Cerebellar nuclear complex (tissue), 1 donor: ENCODE measurements around the gene ASIC1.
"Not testable (repeated sequence)": the region's sequence is repeated elsewhere in the genome, so short reads cannot be mapped to it uniquely, and the experiment has no call there.

Experiments used
- DNase-seq, 2 experiments: peaks; one replicate each; lab custom pipeline; 2025; lab: John Stamatoyannopoulos, UW

The ASIC1 gene

GRCh38 chr12:50061946-50062686 lies 4.7 kb downstream of the ASIC1 start:
- no peak for DNase-seq

DNA sequence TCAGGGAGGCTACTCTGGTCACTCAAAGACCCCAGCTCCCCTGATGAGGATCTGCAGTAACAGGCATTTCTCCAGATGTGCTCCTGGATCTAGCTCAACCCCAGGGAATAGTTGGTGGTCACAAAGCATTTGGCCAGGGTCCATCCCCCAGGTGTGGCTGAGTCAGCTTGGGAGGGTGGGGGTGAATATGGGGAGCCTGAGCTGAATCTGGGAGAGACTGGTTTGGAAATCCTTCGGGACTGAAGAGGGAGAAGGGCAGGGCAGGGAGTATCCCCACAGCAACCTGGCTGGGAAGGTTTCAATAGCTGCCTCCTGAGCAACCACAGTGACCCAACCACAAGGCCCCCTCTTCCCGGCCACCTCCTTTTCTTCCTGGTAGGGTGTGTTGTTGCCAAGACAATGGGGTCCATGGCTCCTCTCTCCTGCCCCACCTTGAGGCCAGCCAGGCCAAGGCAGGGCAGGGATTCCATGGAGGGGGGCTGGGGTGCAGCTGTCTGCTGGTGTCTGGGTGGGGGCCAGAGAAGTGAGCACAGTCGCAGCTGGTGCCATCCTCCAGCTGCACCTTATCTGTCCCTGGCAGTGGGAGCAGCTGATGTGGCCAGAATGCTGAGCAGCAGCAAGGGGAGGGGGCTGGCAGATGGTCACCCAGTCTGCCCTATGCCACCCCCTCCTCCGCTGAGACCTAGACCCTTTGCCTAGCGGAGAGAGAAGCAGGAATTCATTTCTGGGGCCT lies 5.5 kb downstream of the ASIC1 start:
- no peak for DNase-seq

DNA sequence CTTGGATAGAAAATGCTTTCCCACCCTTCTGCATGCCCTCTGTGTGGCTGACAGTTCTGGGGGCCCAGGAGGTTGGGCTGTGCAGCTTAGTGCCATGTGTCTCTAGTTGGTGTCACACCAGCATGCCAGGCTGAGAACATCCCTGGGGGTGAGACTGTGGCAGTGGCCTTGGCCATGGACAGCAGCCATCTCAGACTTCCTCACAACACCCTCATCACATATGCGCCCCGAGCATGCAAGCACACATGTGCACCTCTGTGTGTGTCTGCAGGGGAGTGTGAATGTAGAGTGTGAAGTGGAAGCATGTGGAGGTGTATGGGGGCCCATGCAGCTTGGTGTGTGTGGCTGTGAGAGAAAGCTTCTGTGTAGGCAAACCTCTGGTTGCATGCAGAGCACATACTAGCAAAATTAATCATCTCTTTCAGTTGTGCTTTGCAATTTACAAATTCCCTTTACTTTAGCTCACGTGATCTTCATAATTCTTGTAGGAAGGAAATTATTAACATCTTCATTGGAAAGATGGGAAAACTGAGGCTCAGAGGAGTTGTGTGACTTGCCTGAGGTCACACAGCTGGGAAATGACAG lies 8.4 kb downstream of the ASIC1 start:
- no peak for DNase-seq

DNA sequence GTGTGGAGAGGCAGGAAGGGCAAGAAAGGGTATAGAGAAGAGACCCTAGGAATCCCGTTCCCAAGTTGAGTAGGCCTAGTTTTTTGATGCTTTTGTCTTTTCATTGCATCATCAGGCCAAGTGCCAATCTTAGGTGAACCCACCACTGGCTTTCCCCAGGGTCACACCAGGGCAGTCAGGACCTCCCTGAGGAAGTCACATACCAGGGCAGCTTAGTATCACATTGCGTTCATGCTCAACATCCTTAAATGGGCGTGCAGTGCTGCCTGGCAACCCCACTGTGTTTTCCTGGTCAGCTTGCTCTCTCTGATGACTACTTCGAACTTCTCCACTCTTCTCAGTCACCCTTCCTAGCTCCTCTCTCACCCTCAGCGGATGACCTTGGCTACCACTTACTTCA lies 9.0 kb downstream of the ASIC1 start:
- DNase-seq, result no peak

DNA sequence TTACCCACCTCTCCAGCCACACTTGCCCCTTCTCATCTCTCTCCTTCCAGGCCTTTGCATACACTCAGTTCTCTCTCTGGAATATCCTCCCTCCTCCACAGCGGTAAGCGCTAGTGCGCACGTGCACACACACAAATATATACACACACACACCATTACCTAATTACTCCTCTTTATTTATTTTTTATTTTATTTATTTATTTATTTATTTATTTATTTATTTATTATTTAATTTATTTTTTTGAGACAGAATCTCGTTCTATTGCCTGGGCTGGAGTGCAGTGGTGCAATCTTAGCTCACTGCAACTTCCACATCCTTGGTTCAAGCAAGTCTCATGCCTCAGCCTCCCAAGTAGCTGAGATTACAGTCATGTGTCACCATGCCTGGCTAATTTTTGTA lies 11.7 kb downstream of the ASIC1 start:
- DNase-seq, result no peak

GRCh38 chr12:50069539-50069938 lies 12.1 kb downstream of the ASIC1 start:
- no peak for DNase-seq

DNA sequence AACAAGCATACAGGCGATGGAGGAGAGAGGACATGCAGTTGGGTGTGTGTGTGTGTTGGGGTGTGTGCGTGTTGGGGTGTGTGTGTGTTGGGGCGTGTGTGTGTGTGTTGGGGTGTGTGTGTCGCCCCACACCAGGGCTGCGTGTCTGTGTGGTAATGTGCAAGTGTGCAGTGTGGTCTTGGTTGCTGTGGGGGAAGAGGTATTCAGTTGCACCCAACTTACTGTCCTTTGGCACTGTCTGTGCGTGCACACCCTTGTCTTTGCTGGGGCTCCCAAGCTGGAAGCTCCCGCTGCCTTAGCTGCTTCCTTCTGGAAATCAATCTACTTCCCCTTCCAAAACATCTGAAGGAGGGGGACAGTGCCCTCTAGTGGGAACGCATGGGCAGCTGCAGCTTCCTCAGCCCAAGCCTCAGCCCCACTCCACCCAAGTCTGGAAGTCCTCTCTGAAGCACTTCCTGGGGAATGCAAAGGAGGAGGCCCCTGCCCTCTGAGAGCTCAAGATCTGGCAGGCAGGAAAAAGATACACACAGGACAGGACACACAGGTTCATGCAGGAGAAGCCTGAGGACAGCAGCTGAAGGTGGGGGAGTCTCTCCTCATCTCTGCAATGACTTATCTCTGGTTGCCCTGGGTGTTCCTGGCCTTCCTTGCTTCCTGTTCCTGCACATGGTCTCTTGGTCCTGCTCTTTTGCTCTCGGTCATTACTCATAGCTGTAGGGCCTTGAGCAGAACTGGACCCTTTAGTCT lies 13.1 kb downstream of the ASIC1 start:
- DNase-seq, result peak in 1 of 2 experiments; percentile 75

DNA sequence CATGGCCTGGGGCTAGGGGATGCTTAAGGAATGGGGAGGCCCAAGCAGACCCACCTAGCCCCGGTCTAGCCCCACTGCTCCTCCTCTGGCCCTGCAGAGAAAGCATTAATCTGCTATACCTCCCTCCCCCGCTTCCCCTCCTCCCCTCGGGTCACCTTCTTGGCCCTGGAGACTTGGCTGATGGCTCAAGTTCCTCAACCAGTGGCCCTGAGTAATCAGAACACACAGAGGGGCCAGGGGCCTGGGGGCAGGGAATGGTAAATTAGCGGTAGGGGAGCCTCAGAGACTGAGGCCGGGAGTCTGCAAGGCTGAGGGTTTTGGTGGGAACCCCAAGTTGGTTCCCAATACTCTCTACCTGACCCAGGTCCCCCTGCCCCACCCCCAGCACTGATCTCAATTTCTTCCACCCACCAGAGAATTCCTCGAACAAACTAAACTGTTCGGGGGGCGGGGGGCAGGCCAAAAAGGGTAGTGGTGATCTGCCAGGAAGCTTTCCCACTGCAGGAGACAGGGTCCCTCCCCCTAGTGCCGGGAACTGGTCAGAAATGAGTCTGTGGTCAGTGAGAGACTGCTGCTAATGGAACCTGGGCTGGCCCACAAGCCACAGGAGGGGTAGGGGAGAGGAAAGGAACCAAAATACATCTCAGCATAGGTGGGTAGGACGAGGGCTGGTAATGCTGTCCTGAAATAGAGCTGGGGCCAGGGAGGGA lies 15.0 kb downstream of the ASIC1 start:
- DNase-seq, result no peak

GRCh38 chr12:50073206-50073605 lies 15.8 kb downstream of the ASIC1 start:
- no peak for DNase-seq

DNA sequence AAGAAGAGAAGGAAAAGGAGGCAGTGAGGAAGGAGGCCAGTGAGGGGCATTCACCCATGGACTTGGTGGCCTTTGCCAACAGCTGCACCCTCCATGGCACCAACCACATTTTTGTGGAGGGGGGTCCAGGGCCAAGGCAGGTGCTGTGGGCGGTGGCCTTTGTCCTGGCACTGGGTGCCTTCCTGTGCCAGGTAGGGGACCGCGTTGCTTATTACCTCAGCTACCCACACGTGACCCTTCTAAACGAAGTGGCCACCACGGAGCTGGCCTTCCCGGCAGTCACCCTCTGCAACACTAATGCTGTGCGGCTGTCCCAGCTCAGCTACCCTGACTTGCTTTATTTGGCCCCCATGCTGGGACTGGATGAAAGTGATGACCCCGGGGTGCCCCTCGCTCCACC lies 16.3 kb downstream of the ASIC1 start:
- no peak for DNase-seq

GRCh38 chr12:50074936-50075807 lies 17.8 kb downstream of the ASIC1 start:
- DNase-seq, result peak; percentile 15 to 32

- no peak for DNase-seq
Observed at GRCh38 chr12:50075808-50076170, 18.4 kb downstream of the ASIC1 start.

DNA sequence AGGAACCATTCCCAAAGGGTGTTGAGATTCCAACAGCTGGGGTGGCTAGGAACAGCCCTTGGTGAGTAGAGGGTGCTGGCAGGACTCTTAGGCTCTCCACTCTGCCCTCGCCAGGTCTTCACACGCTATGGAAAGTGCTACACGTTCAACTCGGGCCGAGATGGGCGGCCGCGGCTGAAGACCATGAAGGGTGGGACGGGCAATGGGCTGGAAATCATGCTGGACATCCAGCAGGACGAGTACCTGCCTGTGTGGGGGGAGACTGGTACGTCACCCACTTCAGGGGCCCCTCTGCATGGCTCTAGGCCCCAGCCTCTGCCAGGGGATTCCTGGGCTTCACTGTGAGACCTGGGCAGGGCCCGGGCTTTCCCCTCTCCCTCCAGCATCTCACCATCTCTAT lies 19.7 kb downstream of the ASIC1 start:
- no peak for DNase-seq

DNA sequence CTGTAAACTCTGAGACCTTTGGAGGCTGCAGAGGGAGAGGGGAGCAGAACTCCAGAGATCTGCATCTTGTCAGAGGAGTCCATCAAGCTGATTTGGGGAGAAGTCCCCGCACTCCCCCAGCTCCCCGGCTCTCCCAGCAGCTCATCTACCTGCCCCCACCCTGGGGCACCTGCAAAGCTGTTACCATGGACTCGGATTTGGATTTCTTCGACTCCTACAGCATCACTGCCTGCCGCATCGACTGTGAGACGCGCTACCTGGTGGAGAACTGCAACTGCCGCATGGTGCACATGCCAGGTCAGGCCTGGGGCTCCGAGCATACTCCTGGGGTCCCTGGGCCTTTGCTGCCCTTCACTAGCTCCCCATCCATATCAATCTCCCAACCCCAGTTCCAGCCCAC lies 20.9 kb downstream of the ASIC1 start:
- no peak for DNase-seq

DNA sequence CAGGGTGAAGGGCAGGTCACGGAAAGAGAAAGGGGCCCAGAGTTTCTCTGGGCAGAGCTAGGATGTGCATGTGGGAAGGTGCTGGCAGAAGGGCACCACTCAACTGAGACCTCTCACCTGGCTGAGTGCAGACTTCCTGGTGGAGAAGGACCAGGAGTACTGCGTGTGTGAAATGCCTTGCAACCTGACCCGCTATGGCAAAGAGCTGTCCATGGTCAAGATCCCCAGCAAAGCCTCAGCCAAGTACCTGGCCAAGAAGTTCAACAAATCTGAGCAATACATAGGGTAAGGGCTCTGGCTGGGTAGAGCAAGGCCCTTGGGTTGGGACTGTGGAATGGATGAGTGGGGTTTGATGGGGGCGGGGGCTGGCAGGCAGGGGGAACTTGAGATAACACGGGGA lies 22.4 kb downstream of the ASIC1 start:
- DNase-seq, result no peak

DNA sequence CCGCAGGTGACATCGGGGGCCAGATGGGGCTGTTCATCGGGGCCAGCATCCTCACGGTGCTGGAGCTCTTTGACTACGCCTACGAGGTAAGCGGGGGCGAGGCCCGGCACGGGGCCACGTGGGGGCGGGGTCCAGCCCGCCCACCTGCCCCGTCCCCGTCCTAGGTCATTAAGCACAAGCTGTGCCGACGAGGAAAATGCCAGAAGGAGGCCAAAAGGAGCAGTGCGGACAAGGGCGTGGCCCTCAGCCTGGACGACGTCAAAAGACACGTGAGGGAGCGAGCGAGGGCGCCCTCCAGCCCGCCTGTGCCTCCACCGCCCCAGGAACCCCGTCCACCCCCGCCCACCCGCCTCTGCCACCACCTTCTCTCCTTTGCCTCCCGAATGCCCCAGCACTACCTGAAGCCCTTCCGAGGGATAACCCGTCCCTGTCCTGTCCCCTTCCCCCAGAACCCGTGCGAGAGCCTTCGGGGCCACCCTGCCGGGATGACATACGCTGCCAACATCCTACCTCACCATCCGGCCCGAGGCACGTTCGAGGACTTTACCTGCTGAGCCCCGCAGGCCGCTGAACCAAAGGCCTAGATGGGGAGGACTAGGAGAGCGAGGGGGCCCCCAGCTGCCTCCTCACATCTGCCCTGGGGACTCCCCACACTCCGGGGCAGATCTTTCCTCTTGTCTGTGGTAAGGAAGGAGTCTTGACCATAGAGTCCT lies 23.9 kb downstream of the ASIC1 start:
- DNase-seq, result no peak

- DNase-seq, result no peak
Observed at GRCh38 chr12:50082644-50083043, 25.2 kb downstream of the ASIC1 start.

DNA sequence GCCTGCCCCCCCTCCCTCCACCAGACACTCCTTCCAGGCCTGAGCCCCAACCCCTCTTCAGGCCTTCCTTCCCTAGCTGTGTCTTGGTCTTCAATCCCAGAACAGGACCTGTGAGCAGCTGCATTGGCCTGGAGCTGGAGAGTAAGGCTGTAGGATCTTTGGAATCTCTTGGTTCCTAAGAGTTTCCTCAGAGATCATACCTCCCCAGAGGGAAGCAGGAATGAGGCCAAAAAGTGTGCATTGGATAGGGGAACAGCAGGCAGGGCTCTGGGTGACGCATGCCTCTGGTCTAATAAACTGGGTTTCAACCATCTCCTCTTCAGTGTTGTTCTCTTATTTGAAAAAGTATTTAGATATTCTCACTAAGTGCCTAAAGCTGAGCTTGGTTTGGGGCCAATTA lies 25.9 kb downstream of the ASIC1 start:
- no peak for DNase-seq

- DNase-seq, result not testable (repeated sequence)
Observed at GRCh38 chr12:50084409-50084774, 27.0 kb downstream of the ASIC1 start.
